ENCODE results near the gene MYADM. TPM values are rescaled to one million over a fixed set of nuclear protein-coding genes. Genes with fewer than 3 reads are reported as not detected.
"Not testable (repeated sequence)": the region's sequence is repeated elsewhere in the genome, so short reads cannot be mapped to it uniquely, and the experiment has no call there.

The MYADM gene
- total RNA-seq, result 270 TPM
- long read RNA-seq, partial matches to known transcripts, result 0 of 40 reads
- long read RNA-seq, other reads (novel, unspliced or antisense), result 36 of 40 reads

- DNase-seq (ENCODE audit: low spot score), result peak; percentile 99
Measured at GRCh38 chr19:53867225-53868090, at the start of gene MYADM. Gene MYADM, plus strand, starts transcription at chr19:53867883. Its CDS starts 5,647 bp downstream, at chr19:53873530.

- DNase-seq (ENCODE audit: low spot score), result no peak
Measured at GRCh38 chr19:53818756-53819155, 48.9 kb upstream of the MYADM start.

GRCh38 chr19:53819861-53820260 lies 47.8 kb upstream of the MYADM start:
- DNase-seq (ENCODE audit: low spot score), result no peak

- no peak for DNase-seq (ENCODE audit: low spot score)
Measured at GRCh38 chr19:53823380-53824120, 44.1 kb upstream of the MYADM start.

GRCh38 chr19:53824134-53824611 lies 43.5 kb upstream of the MYADM start, which contains the start of gene NLRP12:
Gene NLRP12, minus strand, starts transcription at chr19:53824314. Its CDS starts 140 bp downstream, at chr19:53824174.
- no peak for DNase-seq (ENCODE audit: low spot score)

- DNase-seq (ENCODE audit: low spot score), result no peak
Measured at GRCh38 chr19:53826876-53827275, 40.8 kb upstream of the MYADM start.

GRCh38 chr19:53828531-53828930 lies 39.2 kb upstream of the MYADM start:
- no peak for DNase-seq (ENCODE audit: low spot score)

GRCh38 chr19:53832861-53833260 lies 34.8 kb upstream of the MYADM start:
- not testable (repeated sequence) for DNase-seq (ENCODE audit: low spot score)

GRCh38 chr19:53838446-53838845 lies 29.2 kb upstream of the MYADM start:
- not testable (repeated sequence) for DNase-seq (ENCODE audit: low spot score)

- DNase-seq (ENCODE audit: low spot score), result not testable (repeated sequence)
Measured at GRCh38 chr19:53840241-53840640, 27.4 kb upstream of the MYADM start.

GRCh38 chr19:53840914-53841313 lies 26.8 kb upstream of the MYADM start:
- not testable (repeated sequence) for DNase-seq (ENCODE audit: low spot score)

- no peak for DNase-seq (ENCODE audit: low spot score)
Measured at GRCh38 chr19:53844849-53845246, 22.8 kb upstream of the MYADM start.

- DNase-seq (ENCODE audit: low spot score), result no peak
Measured at GRCh38 chr19:53847555-53847954, 20.1 kb upstream of the MYADM start.

- no peak for DNase-seq (ENCODE audit: low spot score)
Measured at GRCh38 chr19:53849237-53849676, 18.4 kb upstream of the MYADM start.

GRCh38 chr19:53853707-53854106 lies 14.0 kb upstream of the MYADM start:
- no peak for DNase-seq (ENCODE audit: low spot score)

- DNase-seq (ENCODE audit: low spot score), result no peak
Measured at GRCh38 chr19:53864308-53864836, 3.3 kb upstream of the MYADM start.

GRCh38 chr19:53865523-53865917 lies 2.2 kb upstream of the MYADM start:
- DNase-seq (ENCODE audit: low spot score), result no peak

- DNase-seq (ENCODE audit: low spot score), result peak; percentile 96
Measured at GRCh38 chr19:53865918-53866864, 1.5 kb upstream of the MYADM start.

GRCh38 chr19:53866865-53867224 lies 838 bp upstream of the MYADM start:
- no peak for DNase-seq (ENCODE audit: low spot score)

GRCh38 chr19:53868091-53868891 lies 608 bp downstream of the MYADM start:
- DNase-seq (ENCODE audit: low spot score), result peak; percentile 92

Measured in mesenteric fat pad (tissue), 1 donor.